ENCODE data around the gene ATF3. TPM values are rescaled to one million over a fixed set of nuclear protein-coding genes. Genes with fewer than 3 reads are reported as not detected.

The ATF3 gene
- total RNA-seq, 1 experiment from 2014 or later: 21.8 TPM

- Mint-ChIP-seq H3K27ac (ENCODE audit: unreplicated experiment) (no peak overlapping the region), H3K36me3 (ENCODE audit: insufficient read depth, unreplicated experiment) (peaks cover 31% of the 10 kb centered on the region), H3K9me3 (ENCODE audit: unreplicated experiment) (no peaks in the 10 kb centered on the region), H3K4me1 (ENCODE audit: low read depth, unreplicated experiment) (no peaks in the 10 kb centered on the region), H3K4me3 (ENCODE audit: unreplicated experiment) (no peak overlapping the region), H3K27me3 (ENCODE audit: insufficient read depth, unreplicated experiment) (no peaks in the 10 kb centered on the region)
- Histone ChIP-seq H3K9me3 (no peaks in the 10 kb centered on the region), H3K4me1 (no peaks in the 10 kb centered on the region; the same call in 1 of the 2 replicates), H3K27me3 (replicated peaks; ENCODE audit: control insufficient read depth, insufficient read depth, low read length) (no peaks in the 10 kb centered on the region), H3K36me3 (ENCODE audit: control insufficient read depth, insufficient read depth, low read length) (no peaks in the 10 kb centered on the region), H3K4me3 (ENCODE audit: low read depth, low read length) (no peak overlapping the region)
- ChIA-PET POLR2A (no interaction called here), CTCF (no interaction called here)
- intact Hi-C loops (cut with micrococcal nuclease; ENCODE audit: unreplicated experiment): no loop called here
- BruUV-seq (replicated peaks): no TSS peak
- TF ChIP-seq, protein P1, sequence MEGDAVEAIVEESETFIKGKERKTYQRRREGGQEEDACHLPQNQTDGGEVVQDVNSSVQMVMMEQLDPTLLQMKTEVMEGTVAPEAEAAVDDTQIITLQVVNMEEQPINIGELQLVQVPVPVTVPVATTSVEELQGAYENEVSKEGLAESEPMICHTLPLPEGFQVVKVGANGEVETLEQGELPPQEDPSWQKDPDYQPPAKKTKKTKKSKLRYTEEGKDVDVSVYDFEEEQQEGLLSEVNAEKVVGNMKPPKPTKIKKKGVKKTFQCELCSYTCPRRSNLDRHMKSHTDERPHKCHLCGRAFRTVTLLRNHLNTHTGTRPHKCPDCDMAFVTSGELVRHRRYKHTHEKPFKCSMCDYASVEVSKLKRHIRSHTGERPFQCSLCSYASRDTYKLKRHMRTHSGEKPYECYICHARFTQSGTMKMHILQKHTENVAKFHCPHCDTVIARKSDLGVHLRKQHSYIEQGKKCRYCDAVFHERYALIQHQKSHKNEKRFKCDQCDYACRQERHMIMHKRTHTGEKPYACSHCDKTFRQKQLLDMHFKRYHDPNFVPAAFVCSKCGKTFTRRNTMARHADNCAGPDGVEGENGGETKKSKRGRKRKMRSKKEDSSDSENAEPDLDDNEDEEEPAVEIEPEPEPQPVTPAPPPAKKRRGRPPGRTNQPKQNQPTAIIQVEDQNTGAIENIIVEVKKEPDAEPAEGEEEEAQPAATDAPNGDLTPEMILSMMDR (IDR thresholded peaks at IDR 0.05; ENCODE audit: insufficient read depth in 1 of 2, low read depth in 1 of 2, low read length in 1 of 2, severe bottlenecking in 1 of 2, unreplicated experiment in 1 of 2): no peak
- DNase-seq: no peak
These were observed 15.0 kb downstream of the ATF3 start for GRCh38 chr1:212623603-212624002.

DNA sequence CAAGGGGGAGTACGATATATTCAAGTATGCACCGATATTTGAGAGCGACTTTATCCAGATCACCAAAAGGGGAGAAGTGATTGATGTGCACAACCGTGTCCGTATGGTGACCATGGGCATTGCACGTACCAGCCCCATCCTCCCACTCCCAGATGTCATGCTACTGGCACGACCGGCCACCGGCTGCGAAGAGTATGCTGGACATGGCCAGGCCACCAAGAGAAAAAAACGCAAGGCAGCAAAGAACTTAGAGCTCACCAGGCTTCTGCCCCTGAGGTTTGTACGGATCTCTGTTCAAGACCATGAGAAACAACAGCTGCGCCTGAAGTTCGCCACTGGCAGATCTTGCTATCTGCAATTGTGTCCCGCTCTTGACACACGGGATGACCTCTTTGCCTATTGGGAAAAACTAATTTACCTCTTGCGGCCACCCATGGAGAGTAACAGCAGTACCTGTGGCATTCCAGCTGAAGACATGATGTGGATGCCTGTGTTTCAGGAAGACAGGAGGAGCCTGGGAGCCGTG is 16.5 kb downstream of the ATF3 start:
- Mint-ChIP-seq H3K4me3 (ENCODE audit: unreplicated experiment) (no peak overlapping the region), H3K9me3 (ENCODE audit: unreplicated experiment) (no peaks in the 10 kb centered on the region), H3K36me3 (ENCODE audit: insufficient read depth, unreplicated experiment) (peaks cover 18% of the 10 kb centered on the region), H3K4me1 (ENCODE audit: low read depth, unreplicated experiment) (no peaks in the 10 kb centered on the region), H3K27me3 (ENCODE audit: insufficient read depth, unreplicated experiment) (no peaks in the 10 kb centered on the region), H3K27ac (ENCODE audit: unreplicated experiment) (no peak overlapping the region)
- TF ChIP-seq, protein P1 (IDR thresholded peaks at IDR 0.05; ENCODE audit: insufficient read depth in 1 of 2, low read depth in 1 of 2, low read length in 1 of 2, severe bottlenecking in 1 of 2, unreplicated experiment in 1 of 2): no peak
- no peaks in the 10 kb centered on the region for H3K9me3 ChIP-seq
- no peaks in the 10 kb centered on the region; the same call in 1 of the 2 replicates for H3K4me1 ChIP-seq
- no peaks in the 10 kb centered on the region for H3K36me3 ChIP-seq (ENCODE audit: control insufficient read depth, insufficient read depth, low read length)
- DNase-seq: no peak
- POLR2A ChIA-PET: no interaction called here
- no peak overlapping the region for H3K4me3 ChIP-seq (ENCODE audit: low read depth, low read length)
- no peaks in the 10 kb centered on the region for H3K27me3 ChIP-seq (replicated peaks; ENCODE audit: control insufficient read depth, insufficient read depth, low read length)
- CTCF ChIA-PET: no interaction called here
- no TSS peak for BruUV-seq (replicated peaks)
- intact Hi-C loops (cut with micrococcal nuclease; ENCODE audit: unreplicated experiment): no loop called here

GRCh38 chr1:212625781-212626450 is 17.4 kb downstream of the ATF3 start:
- no peaks in the 10 kb centered on the region for H3K9me3 Mint-ChIP-seq (ENCODE audit: unreplicated experiment)
- H3K4me1 Mint-ChIP-seq (ENCODE audit: low read depth, unreplicated experiment): no peaks in the 10 kb centered on the region
- Histone ChIP-seq H3K9me3 (no peaks in the 10 kb centered on the region), H3K4me1 (no peaks in the 10 kb centered on the region; the same call in 1 of the 2 replicates), H3K36me3 (ENCODE audit: control insufficient read depth, insufficient read depth, low read length) (no peaks in the 10 kb centered on the region), H3K4me3 (ENCODE audit: low read depth, low read length) (no peak overlapping the region), H3K27me3 (replicated peaks; ENCODE audit: control insufficient read depth, insufficient read depth, low read length) (no peaks in the 10 kb centered on the region)
- H3K27me3 Mint-ChIP-seq (ENCODE audit: insufficient read depth, unreplicated experiment): no peaks in the 10 kb centered on the region
- H3K36me3 Mint-ChIP-seq (ENCODE audit: insufficient read depth, unreplicated experiment): peaks cover 16% of the 10 kb centered on the region
- DNase-seq: no peak
- POLR2A ChIA-PET: interaction anchor here (0.9 kb wide), 1 partner anchor 18 kb away, joined by 4 read pairs; no protein-coding TSS in a partner anchor
- no TSS peak for BruUV-seq (replicated peaks)
- H3K27ac Mint-ChIP-seq (ENCODE audit: unreplicated experiment): no peak overlapping the region
- H3K4me3 Mint-ChIP-seq (ENCODE audit: unreplicated experiment): no peak overlapping the region
- intact Hi-C loops (cut with micrococcal nuclease; ENCODE audit: unreplicated experiment): no loop called here
- TF ChIP-seq, protein P1 (IDR thresholded peaks at IDR 0.05; ENCODE audit: insufficient read depth in 1 of 2, low read depth in 1 of 2, low read length in 1 of 2, severe bottlenecking in 1 of 2, unreplicated experiment in 1 of 2): no peak
- CTCF ChIA-PET: no interaction called here

Measured in Caco-2 (cell line).